Testis (tissue), 3 donors: ENCODE results near the gene CRYL1. TPM values are rescaled to one million over a fixed set of nuclear protein-coding genes. Genes with fewer than 3 reads are reported as not detected.
A peak's percentile ranks its signal among the peaks of the same experiment; 100 is the strongest.

ENCODE experiments used
- DNase-seq: peaks from one replicate; pipeline ENCODE4 v3.0.0-alpha.2; 2019
- H3K27ac ChIP-seq, 2 donors: fragments of 200-600 bp; sonication (generic); one replicate each; pipeline ENCODE4 v1.5.1; 2019
- H3K27me3 ChIP-seq: fragments of 200-600 bp; sonication (generic); one replicate; pipeline ENCODE4 v1.5.1; 2019
- H3K36me3 ChIP-seq: fragments of 200-600 bp; sonication (generic); one replicate; pipeline ENCODE4 v1.5.1; 2017; ENCODE audit warnings: low read depth; ENCODE audit errors: missing control alignments
- H3K4me1 ChIP-seq: fragments of 200-600 bp; sonication (generic); one replicate; pipeline ENCODE4 v1.5.1; 2019
- H3K4me3 ChIP-seq, 2 donors: fragments of 200-600 bp; sonication (generic); one replicate each; pipeline ENCODE4 v1.5.1; 2017 to 2019
- H3K9me3 ChIP-seq: fragments of 200-600 bp; sonication (generic); one replicate; pipeline ENCODE4 v1.5.1; 2017
- POLR2A ChIP-seq: fragments of 450-650 bp; IDR thresholded peaks from one replicate; pipeline ENCODE4 v1.6.1; 2017; ENCODE audit warnings: antibody characterized with exemption, mild to moderate bottlenecking, moderate library complexity
- WGBS, 2 donors: methylation state at CpG; one replicate each; pipeline ENCODE4 v1.1.5; 2018; 5-methylcytosine and 5-hydroxymethylcytosine counted together
- intact Hi-C: fragments of 100-400 bp; cut with DNase I; formaldehyde crosslinking; loops from one replicate; pipeline ENCODE4 v1.15.1; 2023; ENCODE audit warnings: low total_unique reads
- polyA plus RNA-seq: library from polyadenylated mRNA; stranded (reverse); fragments of 350-450 nt; fragmentation: Illumina TruSeq; extraction: RNeasy Lipid Tissue Mini Kit (QIAGEN cat#74804); gene quantifications from one replicate; pipeline ENCODE4 v1.2.3, GENCODE V29; 2014; ENCODE audit warnings: low read depth, low replicate concordance; ENCODE audit not compliant: insufficient read depth
- total RNA-seq, 2 donors: library from RNA; depleted of rRNA; stranded (reverse); fragments of >200 nt; gene quantifications; one replicate each; pipeline ENCODE4 v1.2.3, GENCODE V29; 2016
- TF ChIP-seq, protein P1 (sequence below), 3 experiments: fragments of 450-650 bp in 2 of 3; fragments of 200-600 bp in 1 of 3; sonication (generic) in 1 of 3; IDR thresholded peaks; one replicate each; pipeline ENCODE4 v1.5.1; 2016 to 2019; ENCODE audit warnings: antibody characterized with exemption in 3 of 3, mild to moderate bottlenecking in 2 of 3, moderate library complexity in 1 of 3

CRYL1 gene
- total and polyA plus RNA-seq, 3 donors from 2014 or later = 8.0 to 16.8 (median 16.8) TPM

DNA sequence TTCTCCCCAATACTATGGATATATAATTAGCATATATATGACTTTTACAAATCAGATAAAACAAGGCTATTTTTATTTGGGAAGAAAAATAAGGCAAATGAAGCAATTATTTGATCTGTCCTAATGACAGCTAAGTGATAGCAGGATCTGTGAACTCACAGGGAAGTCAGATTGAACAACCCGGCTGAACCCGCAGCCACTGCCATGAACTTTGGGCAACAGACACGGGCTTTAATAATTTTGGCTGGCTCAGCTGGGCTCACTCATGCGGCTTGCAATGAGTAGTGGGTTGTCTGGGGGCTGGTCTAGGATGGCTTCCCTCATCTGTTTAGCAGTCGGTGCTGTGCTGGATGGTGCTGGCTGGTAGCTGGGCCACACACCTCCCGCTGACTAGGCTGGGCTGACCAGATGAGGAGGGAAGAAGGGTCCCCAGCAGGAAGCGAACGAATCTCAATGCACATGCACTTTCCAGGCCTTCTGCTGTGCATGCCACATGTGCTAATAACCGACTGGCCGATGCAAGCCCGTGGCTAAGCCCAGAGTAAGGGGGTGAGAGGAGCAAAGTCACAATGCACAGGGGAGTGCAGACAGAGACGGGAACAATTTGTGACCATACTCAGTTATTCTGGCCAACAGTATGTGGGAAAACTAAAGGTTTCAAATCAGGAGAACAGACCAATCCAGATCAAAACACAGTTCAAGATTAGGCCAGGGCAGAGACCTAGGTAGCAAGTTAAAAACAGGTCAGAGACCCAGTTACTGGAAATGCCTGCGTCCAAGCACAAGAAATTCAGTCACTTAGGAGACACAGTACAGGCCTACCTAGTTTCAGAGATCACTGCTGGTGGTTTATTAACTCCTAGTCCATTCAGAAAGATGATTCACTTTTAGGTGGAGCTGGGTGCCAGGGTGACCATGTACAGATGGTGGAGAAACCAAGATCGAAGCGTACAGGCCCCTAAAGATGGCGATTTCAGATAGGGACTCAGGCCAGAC lies 22.3 kb downstream of the CRYL1 start:
- H3K9me3 ChIP-seq = no peaks in the 10 kb centered on the region
- H3K27me3 ChIP-seq = no peaks in the 10 kb centered on the region
- no peak overlapping the region for H3K27ac ChIP-seq
- no peak for TF ChIP-seq POLR2A
- TF ChIP-seq, protein P1, sequence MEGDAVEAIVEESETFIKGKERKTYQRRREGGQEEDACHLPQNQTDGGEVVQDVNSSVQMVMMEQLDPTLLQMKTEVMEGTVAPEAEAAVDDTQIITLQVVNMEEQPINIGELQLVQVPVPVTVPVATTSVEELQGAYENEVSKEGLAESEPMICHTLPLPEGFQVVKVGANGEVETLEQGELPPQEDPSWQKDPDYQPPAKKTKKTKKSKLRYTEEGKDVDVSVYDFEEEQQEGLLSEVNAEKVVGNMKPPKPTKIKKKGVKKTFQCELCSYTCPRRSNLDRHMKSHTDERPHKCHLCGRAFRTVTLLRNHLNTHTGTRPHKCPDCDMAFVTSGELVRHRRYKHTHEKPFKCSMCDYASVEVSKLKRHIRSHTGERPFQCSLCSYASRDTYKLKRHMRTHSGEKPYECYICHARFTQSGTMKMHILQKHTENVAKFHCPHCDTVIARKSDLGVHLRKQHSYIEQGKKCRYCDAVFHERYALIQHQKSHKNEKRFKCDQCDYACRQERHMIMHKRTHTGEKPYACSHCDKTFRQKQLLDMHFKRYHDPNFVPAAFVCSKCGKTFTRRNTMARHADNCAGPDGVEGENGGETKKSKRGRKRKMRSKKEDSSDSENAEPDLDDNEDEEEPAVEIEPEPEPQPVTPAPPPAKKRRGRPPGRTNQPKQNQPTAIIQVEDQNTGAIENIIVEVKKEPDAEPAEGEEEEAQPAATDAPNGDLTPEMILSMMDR (IDR thresholded peaks at IDR 0.05) = no peak
- no peaks in the 10 kb centered on the region for H3K36me3 ChIP-seq
- H3K4me1 ChIP-seq = no peaks in the 10 kb centered on the region
- H3K4me3 ChIP-seq = peak overlapping the region in 1 of 2 donors; percentile 38
- WGBS, 2 donors = 83 to 85% methylated on average over 16 of the region's 16 CpGs
- intact Hi-C loops = no loop called here
- DNase-seq = no peak

DNA sequence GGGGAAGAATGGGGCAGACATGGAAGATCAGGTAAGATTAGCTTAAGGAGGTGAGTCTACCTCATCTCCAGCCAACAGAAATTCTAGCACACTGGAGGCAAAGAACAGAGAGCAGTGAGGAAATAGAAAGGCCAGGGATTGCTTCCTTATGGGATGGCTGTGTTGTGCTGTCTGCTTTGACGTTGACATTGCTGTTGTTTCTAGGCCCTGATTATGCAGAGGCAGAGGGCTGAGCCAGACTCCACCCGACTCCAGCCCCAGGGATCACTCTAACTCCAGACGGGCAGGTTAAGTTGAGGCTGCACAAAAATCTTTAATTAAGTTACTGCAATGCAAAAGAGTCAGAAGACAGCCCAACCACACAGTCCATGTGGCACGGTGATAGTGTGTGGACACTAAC lies 24.1 kb downstream of the CRYL1 start:
- Histone ChIP-seq H3K27me3 (no peaks in the 10 kb centered on the region), H3K9me3 (no peaks in the 10 kb centered on the region), H3K4me3 (no peak overlapping the region), H3K36me3 (no peaks in the 10 kb centered on the region), H3K27ac (no peak overlapping the region), H3K4me1 (no peaks in the 10 kb centered on the region)
- WGBS, 2 donors = 65 to 70% methylated on average over 4 of the region's 4 CpGs
- no peak for DNase-seq
- TF ChIP-seq, protein P1 (IDR thresholded peaks at IDR 0.05) = no peak
- no peak for TF ChIP-seq POLR2A
- intact Hi-C loops = no loop called here

DNA sequence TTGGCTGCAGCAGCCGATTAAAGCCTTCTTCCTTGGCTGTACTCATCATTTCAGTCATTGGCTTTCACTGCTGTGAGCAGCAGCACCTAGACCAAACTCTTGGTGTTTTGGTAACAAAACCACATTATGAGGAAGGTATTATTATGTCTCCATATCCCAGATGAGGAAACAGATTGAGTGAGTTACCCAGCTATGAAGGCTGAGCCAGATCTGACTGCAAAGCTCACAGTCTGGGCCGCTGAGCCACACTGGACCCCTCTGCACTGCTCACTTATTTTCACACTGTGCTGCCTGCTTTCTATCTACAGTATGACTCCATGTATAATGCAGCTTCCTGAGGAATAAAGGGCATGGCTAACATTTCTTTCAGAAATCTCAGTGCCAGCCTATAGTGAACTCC lies 24.5 kb downstream of the CRYL1 start:
- Histone ChIP-seq H3K27me3 (no peaks in the 10 kb centered on the region), H3K36me3 (no peaks in the 10 kb centered on the region), H3K4me1 (no peaks in the 10 kb centered on the region), H3K27ac (no peak overlapping the region), H3K9me3 (no peaks in the 10 kb centered on the region), H3K4me3 (no peak overlapping the region)
- intact Hi-C loops = no loop called here
- TF ChIP-seq, protein P1 (IDR thresholded peaks at IDR 0.05) = no peak
- no peak for TF ChIP-seq POLR2A
- WGBS, 2 donors = 86 to 95% methylated on average over 2 of the region's 2 CpGs
- DNase-seq = no peak

DNA sequence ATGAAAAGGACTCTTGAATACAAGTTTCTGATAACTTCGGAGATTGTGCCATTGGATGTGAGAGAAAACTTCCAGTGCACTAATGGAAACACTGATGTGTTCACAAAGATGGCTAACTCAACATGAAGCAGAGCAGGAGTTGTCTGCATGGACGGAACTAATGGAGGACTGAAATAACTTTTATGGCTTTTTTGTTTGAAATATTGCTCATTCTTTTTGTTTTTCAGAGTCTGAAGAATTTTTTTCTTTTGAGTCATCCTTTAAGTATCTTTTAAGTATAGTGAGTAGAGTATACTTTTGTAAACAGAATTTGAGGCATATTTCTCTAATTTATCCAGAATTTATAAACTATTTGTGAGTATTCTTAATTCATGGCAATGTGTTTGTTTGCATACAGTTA lies 25.7 kb downstream of the CRYL1 start:
- TF ChIP-seq, protein P1 (IDR thresholded peaks at IDR 0.05) = no peak
- TF ChIP-seq POLR2A = no peak
- no peaks in the 10 kb centered on the region for H3K27me3 ChIP-seq
- H3K4me3 ChIP-seq = no peak overlapping the region
- no peaks in the 10 kb centered on the region for H3K36me3 ChIP-seq
- intact Hi-C loops = loop anchor here (10.0 kb wide), 1 partner anchor 425 kb away; no protein-coding TSS in a partner anchor
- no peaks in the 10 kb centered on the region for H3K4me1 ChIP-seq
- no peak overlapping the region for H3K27ac ChIP-seq
- no peaks in the 10 kb centered on the region for H3K9me3 ChIP-seq
- DNase-seq = no peak
- WGBS, 2 donors = 95 to 96% methylated on average over 2 of the region's 2 CpGs
